Activated CD4-positive, alpha-beta memory T cell treated with anti-CD3 and anti-CD28 coated beads, Interleukin-2, amount 10 ng/mL, durations not matched to agents 7 days and 5 days (primary cell): ENCODE measurements around the gene MIEN1. TPM values are rescaled to one million over a fixed set of nuclear protein-coding genes. Genes with fewer than 3 reads are reported as not detected.
"Not testable (repeated sequence)": the region's sequence is repeated elsewhere in the genome, so short reads cannot be mapped to it uniquely, and the experiment has no call there.

ENCODE experiments used
- CTCF ChIA-PET: fragments of 350-600 bp; sonication (Branson Sonifier 250); formaldehyde crosslinking; loops from one replicate; lab custom pipeline; 2021; ENCODE audit warnings: antibody characterized with exemption, inconsistent platforms; lab: Charles Lee
- POLR2A ChIA-PET: fragments of 350-600 bp; sonication (Branson Sonifier 250); formaldehyde crosslinking; loops from one replicate; lab custom pipeline; 2021; ENCODE audit warnings: antibody characterized with exemption; lab: Charles Lee
- DNase-seq: peaks from one replicate; pipeline ENCODE4 v3.0.0-alpha.2; 2020
- H3K27ac Mint-ChIP-seq: one replicate; pipeline ENCODE4 v1.8.0; 2021; ENCODE audit warnings: mild to moderate bottlenecking, mixed read lengths
- H3K27me3 Mint-ChIP-seq: one replicate; pipeline ENCODE4 v1.8.0; 2021; ENCODE audit warnings: mixed read lengths
- H3K36me3 Mint-ChIP-seq: one replicate; pipeline ENCODE4 v1.8.0; 2021; ENCODE audit warnings: low read depth, mixed read lengths
- H3K4me1 Mint-ChIP-seq: one replicate; pipeline ENCODE4 v1.8.0; 2021; ENCODE audit warnings: mixed read lengths
- H3K4me3 Mint-ChIP-seq: one replicate; pipeline ENCODE4 v1.8.0; 2021; ENCODE audit warnings: mild to moderate bottlenecking, mixed read lengths
- H3K9me3 Mint-ChIP-seq: one replicate; pipeline ENCODE4 v1.8.0; 2021; ENCODE audit warnings: mixed read lengths
- total RNA-seq, 2 experiments: library from RNA; stranded (reverse); gene quantifications; one replicate each; pipeline ENCODE4 v1.2.3, GENCODE V29; 2021

The MIEN1 gene
- total RNA-seq, 2 experiments from 2014 or later, result 40.1 to 45.1 TPM

DNA sequence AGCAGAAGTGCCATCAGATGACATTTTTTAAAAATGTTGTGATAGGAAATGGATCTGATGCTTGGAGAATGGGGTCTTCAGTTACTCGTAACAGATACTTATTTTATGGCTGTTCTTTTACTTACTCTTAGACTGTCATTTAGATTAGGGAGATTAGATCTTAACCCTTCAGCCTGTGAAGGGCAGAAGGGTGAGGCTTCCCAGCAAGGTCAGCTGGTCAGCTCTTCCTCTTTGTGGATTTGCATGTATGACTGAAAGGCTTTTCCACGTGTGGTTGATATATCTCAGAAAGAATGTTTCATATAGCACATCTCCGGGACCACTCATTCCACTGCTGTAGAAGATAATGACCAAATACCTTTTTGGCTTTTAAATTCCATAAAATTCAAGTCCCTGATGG, 34.8 kb upstream of the MIEN1 start:
- Mint-ChIP-seq H3K9me3 (peaks cover 8% of the 10 kb centered on the region), H3K27me3 (no peaks in the 10 kb centered on the region), H3K4me1 (peaks cover 57% of the 10 kb centered on the region), H3K36me3 (peaks cover 76% of the 10 kb centered on the region), H3K4me3 (no peak overlapping the region), H3K27ac (no peak overlapping the region)
- CTCF ChIA-PET, result interaction anchor here (1.1 kb wide), 1 partner anchor 143 kb away, joined by 4 read pairs; no protein-coding TSS in a partner anchor
- POLR2A ChIA-PET, result interaction anchor here (1.2 to 2.8 kb wide), 3 partner anchors 10 to 35 kb away, joined by 4 to 7 read pairs (median 6); partner anchors contain the start of gene MIEN1
- no peak for DNase-seq

DNA sequence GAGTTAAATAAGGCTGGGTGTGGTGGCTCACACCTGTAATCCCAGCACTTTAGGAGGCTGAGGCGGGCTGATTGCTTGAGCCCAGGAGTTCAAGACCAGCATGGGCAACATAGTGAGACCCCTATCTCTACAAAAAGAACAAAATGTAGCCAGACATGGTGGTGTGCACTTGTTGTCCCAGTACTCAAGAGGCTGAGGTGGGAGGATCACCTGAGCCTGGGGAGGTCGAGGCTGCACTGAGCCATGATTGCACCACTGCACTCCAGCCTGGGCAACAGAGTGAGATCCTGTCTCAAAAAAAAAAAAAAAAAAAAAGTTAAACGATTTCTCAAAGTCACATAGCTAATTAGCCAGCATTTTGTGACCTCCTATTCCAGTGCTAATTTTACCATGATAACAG, 33.8 kb upstream of the MIEN1 start:
- not testable (repeated sequence) for H3K27ac Mint-ChIP-seq

DNA sequence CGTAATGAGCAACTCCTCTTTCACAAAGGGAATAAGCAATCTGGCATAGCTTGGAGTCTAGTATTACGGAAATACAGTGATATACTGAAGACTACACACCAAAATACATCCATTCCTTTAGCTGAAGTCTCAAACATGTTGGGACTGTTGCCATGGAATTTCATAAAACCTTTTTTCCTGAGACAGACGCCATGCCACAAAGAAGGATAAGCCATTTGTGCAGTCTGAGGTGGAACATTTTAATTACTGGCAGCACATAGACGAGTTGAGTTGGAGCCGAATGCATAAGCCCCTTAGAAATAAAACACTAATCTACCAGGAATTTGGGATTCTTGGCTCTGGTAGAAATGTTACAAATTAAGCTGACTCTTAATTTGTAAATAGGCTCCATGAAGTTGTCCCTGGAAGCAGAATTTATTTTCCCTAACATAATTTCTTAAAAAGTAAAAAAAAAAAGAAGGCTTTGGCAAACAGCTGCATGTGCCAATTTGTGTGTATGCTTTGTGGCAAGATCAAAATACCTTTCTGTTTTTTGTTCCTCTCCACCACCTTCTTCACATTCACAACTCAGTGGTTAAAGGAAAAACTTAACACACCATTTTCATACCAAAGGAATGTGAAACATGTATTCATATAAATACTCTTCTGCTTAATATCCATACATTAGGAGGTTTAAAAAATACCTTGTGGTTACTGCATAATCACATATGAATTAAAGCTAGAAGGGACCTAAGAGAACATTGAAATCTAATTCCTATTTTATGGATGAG, 32.9 kb upstream of the MIEN1 start:
- Mint-ChIP-seq H3K27ac (no peak overlapping the region), H3K4me1 (peaks cover 56% of the 10 kb centered on the region), H3K9me3 (peaks cover 8% of the 10 kb centered on the region), H3K4me3 (no peak overlapping the region), H3K36me3 (peaks cover 67% of the 10 kb centered on the region), H3K27me3 (no peaks in the 10 kb centered on the region)
- POLR2A ChIA-PET, result interaction anchor here (2.8 kb wide), 1 partner anchor 8 kb away, joined by 7 read pairs; no protein-coding TSS in a partner anchor
- DNase-seq, result no peak
- CTCF ChIA-PET, result interaction anchor here (1.2 kb wide), 1 partner anchor 56 kb away, joined by 3 read pairs; no protein-coding TSS in a partner anchor

More for the DNA sequence above, 33.8 kb upstream of the MIEN1 start:
- not testable (repeated sequence) for DNase-seq, H3K9me3 Mint-ChIP-seq, H3K27me3 Mint-ChIP-seq, H3K4me3 Mint-ChIP-seq
- Mint-ChIP-seq H3K4me1 (peaks cover 54% of the 10 kb centered on the region), H3K36me3 (peaks cover 75% of the 10 kb centered on the region)
- ChIA-PET POLR2A (interaction anchor here (0.7 to 2.8 kb wide), 3 partner anchors 9 to 34 kb away, joined by 3 to 7 read pairs (median 4); partner anchors contain the start of gene MIEN1), CTCF (interaction anchor here (1.2 kb wide), 1 partner anchor 55 kb away, joined by 3 read pairs; no protein-coding TSS in a partner anchor)

DNA sequence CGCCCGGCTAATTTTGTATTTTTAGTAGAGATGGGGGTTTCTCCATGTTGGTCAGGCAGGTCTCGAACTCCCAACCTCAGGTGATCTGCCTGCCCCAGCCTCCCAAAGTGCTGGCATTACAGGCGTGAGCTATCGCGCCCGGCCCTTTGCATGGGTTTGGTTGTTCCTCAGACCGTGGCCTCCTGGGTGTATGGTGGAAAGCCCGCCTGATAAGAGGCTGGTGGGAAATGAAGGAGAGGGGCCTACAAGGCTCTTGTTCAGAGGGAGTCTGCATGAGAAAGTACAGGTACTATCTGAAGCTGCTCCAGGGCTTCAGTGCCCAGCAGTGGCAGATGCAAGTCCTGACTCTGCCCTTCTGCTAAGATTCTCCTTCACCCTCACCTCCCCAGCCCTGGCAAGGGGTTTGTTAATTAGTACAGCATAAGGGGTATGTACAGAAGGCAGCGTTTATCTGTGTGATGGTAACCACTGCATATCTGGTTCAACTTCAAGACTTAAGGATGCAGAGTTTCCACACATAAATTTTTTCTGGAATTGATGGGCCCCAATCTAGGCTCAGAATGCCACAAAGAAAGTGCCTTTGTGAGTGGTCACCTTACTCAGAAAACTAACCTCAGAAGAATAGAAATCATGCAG, 31.6 kb upstream of the MIEN1 start:
- no peak overlapping the region for H3K27ac Mint-ChIP-seq
- POLR2A ChIA-PET, result interaction anchor here (1.0 to 4.6 kb wide), 2 partner anchors 8 to 106 kb away, joined by 4 to 45 read pairs; partner anchors contain the start of gene ZPBP2
- H3K4me3 Mint-ChIP-seq, result no peak overlapping the region
- DNase-seq, result peak; percentile 12
- CTCF ChIA-PET, result no interaction called here
- peaks cover 57% of the 10 kb centered on the region for H3K4me1 Mint-ChIP-seq
- peaks cover 56% of the 10 kb centered on the region for H3K36me3 Mint-ChIP-seq
- H3K9me3 Mint-ChIP-seq, result peaks cover 8% of the 10 kb centered on the region
- H3K27me3 Mint-ChIP-seq, result no peaks in the 10 kb centered on the region

DNA sequence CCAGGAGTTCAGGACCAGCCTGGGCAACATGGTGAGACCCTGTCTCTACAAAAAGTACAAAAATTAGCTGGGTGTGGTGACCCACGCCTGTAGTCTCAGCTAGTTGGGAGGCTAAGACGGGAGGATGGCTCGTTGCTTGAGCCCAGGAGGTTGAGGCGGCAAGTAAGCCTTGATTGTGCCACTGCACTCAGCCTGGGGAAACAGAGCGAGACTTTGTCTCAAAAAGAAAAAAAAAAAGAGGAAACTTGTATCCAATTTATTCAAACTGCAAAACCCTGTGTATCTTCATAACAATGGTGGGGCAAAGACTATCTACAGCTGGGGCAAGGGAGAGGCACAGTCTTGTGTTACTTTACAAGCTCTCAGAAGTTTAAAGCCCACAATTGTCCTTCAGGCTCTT, 28.9 kb upstream of the MIEN1 start:
- Mint-ChIP-seq H3K9me3 (no peaks in the 10 kb centered on the region), H3K27me3 (no peaks in the 10 kb centered on the region)
- CTCF ChIA-PET, result interaction anchor here (1.0 to 1.8 kb wide), 4 partner anchors 17 to 106 kb away, joined by 3 to 5 read pairs (median 4); partner anchors contain the start of gene IKZF3

DNA sequence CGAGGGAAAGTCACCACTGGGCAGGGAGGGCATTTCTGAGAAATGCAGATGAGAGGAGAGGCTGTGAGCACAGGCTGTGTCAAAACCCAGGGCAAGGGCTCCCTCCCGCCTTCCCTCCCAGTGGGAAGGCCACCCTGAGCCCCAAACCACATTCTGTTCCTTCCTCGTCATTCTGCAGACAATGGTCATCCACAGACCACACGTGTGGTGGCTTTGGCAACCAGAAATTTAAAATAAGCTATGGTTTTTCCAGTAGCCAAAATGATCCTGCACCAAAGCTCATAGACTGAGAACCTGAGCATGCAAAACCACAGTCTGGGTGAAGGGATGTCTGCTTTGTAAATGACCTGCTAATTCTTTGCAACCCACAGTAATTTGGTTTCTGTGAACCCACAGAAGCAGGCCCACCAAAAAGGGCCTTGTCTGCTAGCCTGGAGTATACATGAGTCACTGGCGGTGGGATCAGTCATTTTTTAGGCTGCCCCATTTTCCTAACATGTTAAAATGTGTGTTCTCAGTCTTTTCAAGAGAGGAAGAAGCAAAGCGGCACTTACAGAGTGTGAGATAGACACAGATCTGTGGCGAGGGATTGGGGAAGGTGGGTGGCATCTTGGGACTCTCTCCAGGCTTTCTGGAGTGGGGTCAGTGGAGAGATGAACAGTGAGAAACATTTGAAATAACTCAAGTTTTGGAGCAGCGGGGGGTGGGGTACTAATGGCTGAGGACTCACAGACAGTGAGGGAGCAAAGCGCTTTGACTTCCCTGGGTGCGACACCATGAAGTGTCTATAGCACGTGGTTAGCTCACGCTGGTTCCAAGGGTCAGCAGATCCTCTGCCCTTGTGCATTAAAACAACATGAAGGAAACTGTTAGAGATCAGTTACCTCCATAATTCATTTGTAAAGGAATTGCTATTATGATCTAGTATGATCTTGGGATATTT, 27.9 kb upstream of the MIEN1 start:
- POLR2A ChIA-PET, result interaction anchor here (0.6 to 6.2 kb wide), 14 partner anchors 12 to 136 kb away, joined by 3 to 57 read pairs (median 4); partner anchors contain the start of gene MIEN1
- CTCF ChIA-PET, result interaction anchor here (0.6 to 1.8 kb wide), 8 partner anchors 12 to 349 kb away, joined by 3 to 5 read pairs (median 3); no protein-coding TSS in a partner anchor
- no peak overlapping the region for H3K4me3 Mint-ChIP-seq
- DNase-seq, result peak; percentile 66
- H3K9me3 Mint-ChIP-seq, result no peaks in the 10 kb centered on the region
- H3K27ac Mint-ChIP-seq, result peak overlapping the region; percentile 69
- no peaks in the 10 kb centered on the region for H3K27me3 Mint-ChIP-seq
- H3K36me3 Mint-ChIP-seq, result peaks cover 26% of the 10 kb centered on the region
- H3K4me1 Mint-ChIP-seq, result peaks cover 68% of the 10 kb centered on the region

More for the DNA sequence above, 28.9 kb upstream of the MIEN1 start:
- DNase-seq, result no peak
- Mint-ChIP-seq H3K27ac (no peak overlapping the region), H3K4me1 (peaks cover 64% of the 10 kb centered on the region), H3K4me3 (no peak overlapping the region), H3K36me3 (peaks cover 30% of the 10 kb centered on the region)
- POLR2A ChIA-PET, result interaction anchor here (0.5 to 6.2 kb wide), 11 partner anchors 11 to 137 kb away, joined by 3 to 57 read pairs (median 4); partner anchors contain the start of gene MIEN1

DNA sequence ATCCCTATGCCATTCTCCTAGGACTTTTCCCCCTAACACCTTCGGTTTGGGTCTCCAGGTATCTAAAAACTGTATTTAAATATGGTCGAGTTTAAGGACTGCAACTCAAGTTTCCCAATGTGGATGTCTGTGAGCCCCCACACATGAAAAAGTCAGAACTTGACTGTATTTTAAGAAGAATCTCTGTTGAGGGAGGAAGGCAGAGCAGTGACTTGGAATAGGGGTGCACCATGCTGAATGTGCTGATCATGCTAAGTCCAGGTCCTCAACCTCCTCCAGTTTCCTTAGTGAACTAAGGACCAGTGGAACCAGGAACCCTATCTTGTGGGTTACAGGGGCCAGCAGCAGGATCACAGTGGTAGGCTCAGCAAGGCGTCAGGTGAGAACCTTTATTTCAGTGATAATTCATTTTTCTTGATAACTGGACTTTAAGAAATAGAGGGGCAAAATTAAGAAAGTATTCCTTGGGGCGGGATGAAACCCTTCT, 26.9 kb upstream of the MIEN1 start:
- H3K36me3 Mint-ChIP-seq, result peaks cover 16% of the 10 kb centered on the region
- CTCF ChIA-PET, result no interaction called here
- POLR2A ChIA-PET, result interaction anchor here (1.9 to 6.2 kb wide), 6 partner anchors 13 to 62 kb away, joined by 9 to 57 read pairs (median 38); partner anchors contain the start of gene MIEN1
- peaks cover 69% of the 10 kb centered on the region for H3K4me1 Mint-ChIP-seq
- no peaks in the 10 kb centered on the region for H3K9me3 Mint-ChIP-seq
- peak overlapping the region; percentile 69 for H3K27ac Mint-ChIP-seq
- no peak for DNase-seq
- H3K4me3 Mint-ChIP-seq, result no peak overlapping the region
- no peaks in the 10 kb centered on the region for H3K27me3 Mint-ChIP-seq

DNA sequence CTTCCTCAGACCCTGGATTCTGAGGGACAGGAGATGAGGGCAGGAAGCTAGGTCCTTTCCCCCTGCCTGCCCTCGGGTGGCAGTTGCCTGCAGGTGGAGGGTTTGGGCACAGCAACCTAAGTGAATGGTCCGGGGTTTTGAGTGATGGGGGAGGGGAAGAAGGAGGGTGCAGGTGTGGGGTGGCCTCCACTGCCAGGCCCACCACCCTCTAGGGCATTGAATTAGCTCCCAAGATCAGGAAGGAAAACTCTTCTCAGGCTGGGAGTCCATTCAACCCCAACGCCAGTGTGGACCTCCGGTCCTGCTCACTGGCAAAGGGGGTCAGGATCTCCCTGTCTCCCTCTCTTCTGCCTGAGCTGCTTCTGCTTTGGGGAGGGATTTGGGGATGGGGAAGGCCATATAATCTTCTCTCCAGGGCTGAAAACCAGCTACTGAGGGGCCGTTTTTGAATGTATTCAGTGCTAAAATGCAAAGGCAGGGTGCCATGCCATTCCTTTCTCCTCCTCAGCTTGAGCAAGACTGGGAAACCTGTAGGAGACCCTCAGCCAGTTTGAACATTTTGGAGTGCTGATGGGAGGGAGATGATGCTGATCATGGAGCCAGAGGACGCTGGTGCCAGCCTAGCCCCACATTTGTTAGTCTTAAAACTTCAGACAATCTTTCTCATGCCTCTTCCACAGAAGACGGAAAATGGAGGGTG, 26.2 kb upstream of the MIEN1 start:
- POLR2A ChIA-PET, result interaction anchor here (0.9 to 6.2 kb wide), 14 partner anchors 13 to 224 kb away, joined by 3 to 57 read pairs (median 6); partner anchors contain the start of genes IKZF3, MIEN1 and PSMD3
- no peak for DNase-seq
- peak overlapping the region; percentile 28 for H3K4me3 Mint-ChIP-seq
- peaks cover 12% of the 10 kb centered on the region for H3K36me3 Mint-ChIP-seq
- no peaks in the 10 kb centered on the region for H3K27me3 Mint-ChIP-seq
- CTCF ChIA-PET, result interaction anchor here (0.9 to 5.9 kb wide), 7 partner anchors 18 to 224 kb away, joined by 3 to 51 read pairs (median 3); partner anchors contain the start of genes ORMDL3 and PSMD3
- H3K27ac Mint-ChIP-seq, result peak overlapping the region; percentile 77
- H3K4me1 Mint-ChIP-seq, result peaks cover 68% of the 10 kb centered on the region
- no peaks in the 10 kb centered on the region for H3K9me3 Mint-ChIP-seq

DNA sequence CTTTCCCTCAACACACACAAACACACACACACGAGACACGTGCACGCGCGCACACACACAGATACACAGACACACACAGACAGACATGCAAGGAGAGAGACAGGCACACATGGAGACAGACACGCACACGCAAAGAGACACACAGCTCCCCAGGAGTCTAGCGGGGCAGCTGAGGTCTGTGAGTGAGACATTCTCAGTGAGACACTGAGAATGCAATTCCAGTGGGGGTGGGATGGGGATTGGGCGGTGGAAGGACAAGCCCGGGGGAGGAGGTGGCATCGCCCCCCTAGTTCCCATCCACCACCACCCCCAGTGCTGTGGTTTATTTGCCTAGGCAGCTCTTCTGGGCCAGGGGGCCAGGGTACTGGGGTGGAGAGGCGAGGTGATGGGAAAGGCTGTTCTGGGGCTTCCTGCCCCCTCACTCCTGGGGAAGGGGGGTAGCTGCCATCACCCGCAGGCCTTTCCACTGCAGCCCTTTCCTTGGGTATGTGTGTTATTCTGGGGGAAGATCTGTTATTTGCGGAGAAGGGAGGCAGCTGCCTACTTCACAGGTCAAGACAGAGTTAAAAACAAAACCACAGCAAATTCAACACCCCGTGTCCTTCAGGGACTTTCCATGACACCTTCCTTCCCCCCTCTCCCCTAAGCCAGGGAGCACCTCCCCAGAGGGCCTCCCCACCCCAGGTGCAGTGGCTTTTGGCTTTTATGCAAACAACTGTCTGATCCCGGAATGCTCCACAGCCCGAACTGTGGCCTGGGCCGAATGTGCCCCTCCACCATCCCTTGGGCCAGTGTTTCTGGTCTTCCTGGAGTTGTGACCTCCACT, 25.4 kb upstream of the MIEN1 start:
- POLR2A ChIA-PET, result interaction anchor here (0.9 to 6.2 kb wide), 23 partner anchors 8 to 225 kb away, joined by 3 to 57 read pairs (median 6); partner anchors contain the start of genes IKZF3, MIEN1, PSMD3 and STARD3
- Mint-ChIP-seq H3K27ac (peak overlapping the region; percentile 77), H3K4me3 (peak overlapping the region; percentile 64), H3K36me3 (peaks cover 6% of the 10 kb centered on the region), H3K4me1 (peaks cover 64% of the 10 kb centered on the region), H3K27me3 (no peaks in the 10 kb centered on the region), H3K9me3 (no peaks in the 10 kb centered on the region)
- DNase-seq, result peak; percentile 37
- CTCF ChIA-PET, result interaction anchor here (0.9 to 5.9 kb wide), 12 partner anchors 19 to 225 kb away, joined by 3 to 51 read pairs (median 3); partner anchors contain the start of genes IKZF3, MIEN1, ORMDL3 and PSMD3

DNA sequence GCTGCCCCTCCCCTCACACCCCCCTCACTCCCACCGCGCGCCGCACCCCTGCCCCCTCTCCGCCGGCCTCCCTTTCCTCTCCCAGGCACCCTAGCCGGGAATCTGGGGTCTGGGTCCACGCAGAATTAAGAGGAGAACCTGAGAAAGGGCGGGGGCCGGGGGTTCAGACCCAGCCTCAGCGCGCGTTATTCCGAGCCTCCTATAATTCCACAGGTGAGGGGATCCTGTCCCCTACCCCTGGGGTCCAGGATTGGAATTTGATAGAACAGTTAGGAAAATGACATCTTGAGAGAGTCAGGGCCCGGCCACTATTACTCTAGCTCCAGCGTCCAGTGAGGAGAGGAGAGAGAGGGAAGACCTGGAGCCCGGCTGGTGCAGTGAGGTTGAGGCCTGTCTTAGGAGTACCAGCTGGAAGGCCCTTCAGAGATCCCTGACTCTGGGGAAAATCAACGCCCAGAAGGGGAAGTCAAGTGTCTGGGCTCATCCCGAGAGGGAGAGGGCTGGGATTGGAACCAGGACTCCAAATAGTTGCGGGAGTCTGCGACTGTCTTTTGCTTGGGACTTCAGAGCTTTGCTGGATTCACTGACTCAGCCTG, 24.7 kb upstream of the MIEN1 start:
- Mint-ChIP-seq H3K4me1 (peaks cover 64% of the 10 kb centered on the region), H3K4me3 (peak overlapping the region; percentile 64), H3K9me3 (no peaks in the 10 kb centered on the region), H3K36me3 (peaks cover 4% of the 10 kb centered on the region), H3K27ac (peak overlapping the region; percentile 77), H3K27me3 (no peaks in the 10 kb centered on the region)
- no peak for DNase-seq
- ChIA-PET POLR2A (interaction anchor here (0.9 to 6.2 kb wide), 21 partner anchors 9 to 171 kb away, joined by 3 to 57 read pairs (median 6); partner anchors contain the start of genes IKZF3, MIEN1 and STARD3), CTCF (interaction anchor here (1.0 to 5.9 kb wide), 13 partner anchors 14 to 226 kb away, joined by 3 to 51 read pairs (median 3); partner anchors contain the start of genes IKZF3, MIEN1, ORMDL3 and PSMD3)
